HepG2 (cell line): Measurements from ENCODE around the gene ACBD5. TPM values are rescaled to one million over a fixed set of nuclear protein-coding genes. Genes with fewer than 3 reads are reported as not detected.

ENCODE experiments used
- ATAC-seq: fragments of 200-7000 bp; cut with Tn5 transposase; 3 replicates; pipeline ENCODE4 v1.9.1; 2020; ENCODE audit warnings: mild to moderate bottlenecking, moderate library complexity
- BruUV-seq: library from RNA; stranded (reverse); fragments of 400-500 nt; replicated peaks from 2 replicates; lab custom pipeline; 2021; lab: Mats Ljungman, UMichigan
- CTCF ChIA-PET: fragments of 300-600 bp; formaldehyde crosslinking; extraction: SDS; loops from one replicate; lab custom pipeline; 2021; ENCODE audit warnings: low total read pairs, inconsistent platforms, low intra/inter-chr PET ratio; lab: Yijun Ruan, JAX
- POLR2A ChIA-PET: fragments of 350-600 bp; sonication (Branson Sonifier 250); formaldehyde crosslinking; loops from one replicate; lab custom pipeline; 2020; ENCODE audit warnings: antibody characterized with exemption, inconsistent platforms; lab: Yijun Ruan, JAX
- DNase-seq: peaks from one replicate; pipeline ENCODE4 v3.0.0-alpha.2; 2015; ENCODE audit warnings: low spot score
- FAIRE-seq: peaks from 3 replicates; lab custom pipeline; 2011; peaks lifted over from hg19 to GRCh38; lab: Jason Lieb, UNC
- H2AFZ ChIP-seq: one replicate; pipeline ENCODE4 v1.6.1; 2011; ENCODE audit warnings: low read length, inconsistent platforms
- H3K27ac ChIP-seq: fragments of 300-600 bp; 3 replicates; pipeline ENCODE4 v1.8.0; 2011; ENCODE audit warnings: mixed run types, mild to moderate bottlenecking, mixed read lengths, low read length, inconsistent platforms; ENCODE audit not compliant: insufficient read depth; ENCODE audit errors: extremely low read length
- H3K27me3 ChIP-seq, 2 experiments: fragments of 200-600 bp in 1 of 2; 2 replicates in 1 of 2; 3 replicates in 1 of 2; pipeline versions ENCODE4 v1.6.0 to v1.8.0; 2011; ENCODE audit warnings: low read length in 2 of 2, mild to moderate bottlenecking in 2 of 2, moderate library complexity in 2 of 2, inconsistent platforms in 1 of 2; ENCODE audit not compliant: insufficient read depth in 2 of 2, control insufficient read depth in 1 of 2
- H3K36me3 ChIP-seq, 2 experiments: fragments of 200-600 bp in 1 of 2; replicated peaks in 1 of 2; 2 replicates in 1 of 2; 3 replicates in 1 of 2; pipeline versions ENCODE4 v1.5.1 to v1.8.0; 2011; ENCODE audit warnings: low read length in 2 of 2, inconsistent platforms in 1 of 2; ENCODE audit not compliant: insufficient read depth in 2 of 2, control insufficient read depth in 1 of 2
- H3K4me1 ChIP-seq: 2 replicates; pipeline ENCODE4 v1.5.1; 2012; ENCODE audit warnings: low read length, inconsistent platforms; ENCODE audit not compliant: insufficient read depth
- H3K4me2 ChIP-seq: 2 replicates; pipeline ENCODE4 v1.6.0; 2011; ENCODE audit warnings: low read depth, low read length, inconsistent platforms
- H3K4me3 ChIP-seq, 3 experiments: fragments of 200-600 bp in 1 of 3; sonication (generic), shearing (Covaris generic) in 1 of 3; replicated peaks in 1 of 3; 2 replicates each; pipeline ENCODE4 v1.5.1; 2011 to 2016; ENCODE audit warnings: low read length in 3 of 3, inconsistent platforms in 2 of 3, low read depth in 2 of 3, mild to moderate bottlenecking in 2 of 3, control low read depth in 1 of 3, mixed read lengths in 1 of 3; ENCODE audit not compliant: insufficient read depth in 1 of 3
- H3K79me2 ChIP-seq: one replicate; pipeline ENCODE4 v1.6.1; 2011; ENCODE audit warnings: low read length, inconsistent platforms; ENCODE audit not compliant: insufficient read depth
- H3K9ac ChIP-seq: 2 replicates; pipeline ENCODE4 v1.6.0; 2011; ENCODE audit warnings: mild to moderate bottlenecking, low read depth, low read length, inconsistent platforms; ENCODE audit not compliant: insufficient read depth
- H3K9me3 ChIP-seq: 2 replicates; pipeline ENCODE4 v1.5.1; 2012; ENCODE audit warnings: mild to moderate bottlenecking, low read length
- H4K20me1 ChIP-seq: 2 replicates; pipeline ENCODE4 v1.6.0; 2011; ENCODE audit warnings: inconsistent platforms, mild to moderate bottlenecking, low read length, moderate library complexity; ENCODE audit not compliant: insufficient read depth
- ARID2 ChIP-seq: sonication (generic); formaldehyde crosslinking; IDR thresholded peaks from 2 replicates; pipeline ENCODE4 v1.8.1; 2022; ENCODE audit warnings: mild to moderate bottlenecking, missing genetic modification reagents, borderline replicate concordance
- ARNTL ChIP-seq: sonication (generic); formaldehyde crosslinking; IDR thresholded peaks from 2 replicates; pipeline ENCODE4 v1.4.0; 2020; ENCODE audit warnings: mild to moderate bottlenecking, missing genetic modification reagents
- ATF4 ChIP-seq, 2 experiments: fragments of 450-650 bp in 1 of 2; sonication (generic) in 1 of 2; formaldehyde crosslinking; IDR thresholded peaks; 2 replicates each; pipeline versions ENCODE4 v1.5.0 to v1.8.0; 2020 to 2022; ENCODE audit warnings: mild to moderate bottlenecking in 1 of 2, missing genetic modification reagents in 1 of 2
- CREB1 ChIP-seq, 2 experiments: fragments of 450-650 bp in 1 of 2; IDR thresholded peaks; 2 replicates each; pipeline ENCODE4 v1.6.1; 2016 to 2017; ENCODE audit warnings: control low read depth in 1 of 2, mild to moderate bottlenecking in 1 of 2, missing compliant biosample characterization in 1 of 2, missing genetic modification characterization in 1 of 2
- FUBP1 ChIP-seq: sonication (generic); formaldehyde crosslinking; IDR thresholded peaks from 2 replicates; pipeline ENCODE4 v1.5.1; 2020; ENCODE audit warnings: missing genetic modification reagents, mild to moderate bottlenecking, borderline replicate concordance
- GTF2F1 ChIP-seq: fragments of 150-350 bp; IDR thresholded peaks from 2 replicates; pipeline ENCODE4 v1.6.1; 2014; ENCODE audit warnings: low read length
- LBX2 ChIP-seq: sonication (generic); formaldehyde crosslinking; IDR thresholded peaks from 2 replicates; pipeline ENCODE4 v1.5.0; 2020; ENCODE audit warnings: missing genetic modification reagents, mild to moderate bottlenecking, borderline replicate concordance
- PPARG ChIP-seq: conservative IDR thresholded peaks from 2 replicates; pipeline ENCODE4 v1.6.1; 2016; ENCODE audit warnings: missing biosample characterization, missing genetic modification reagents
- SRSF1 ChIP-seq: fragments of 200-400 bp; formaldehyde crosslinking; optimal IDR thresholded peaks from 2 replicates; pipeline ENCODE3; 2017; ENCODE audit warnings: mild to moderate bottlenecking, low read depth, low read length, moderate library complexity
- TFDP1 ChIP-seq: IDR thresholded peaks from 2 replicates; pipeline ENCODE4 v1.6.1; 2016; ENCODE audit warnings: missing compliant biosample characterization, missing genetic modification reagents, borderline replicate concordance
- ZBTB34 ChIP-seq: sonication (generic); formaldehyde crosslinking; IDR thresholded peaks from 2 replicates; pipeline ENCODE4 v1.8.0; 2022; ENCODE audit warnings: mild to moderate bottlenecking, missing genetic modification reagents
- ZNF484 ChIP-seq: sonication (generic); formaldehyde crosslinking; IDR thresholded peaks from 2 replicates; pipeline ENCODE4 v1.5.1; 2020; ENCODE audit warnings: mild to moderate bottlenecking, low read depth, missing genetic modification reagents, borderline replicate concordance
- WGBS: methylation state at CpG from one replicate; pipeline ENCODE4 v1.1.6; 2017; ENCODE audit warnings: low lambda C conversion rate; 5-methylcytosine and 5-hydroxymethylcytosine counted together
- in situ Hi-C: cut with HindIII; loops from 2 replicates; pipeline ENCODE4 v1.10.0; 2017; ENCODE audit warnings: low pct_unique_long_range_greater_than_20kb; ENCODE audit not compliant: extremely low pct_ligation_motif_present
- intact Hi-C: fragments of 100-400 bp; cut with micrococcal nuclease; formaldehyde crosslinking; loops from one replicate; pipeline ENCODE4 v1.10.0; 2022; ENCODE audit not compliant: unreplicated experiment
- polyA plus RNA-seq, 8 experiments: library from polyadenylated mRNA; depleted of rRNA in 3 of 8; stranded (reverse) in 7 of 8; unstranded in 1 of 8; fragments of >200 nt; fragmentation: Illumina TruSeq in 4 of 8; extraction: Trizol in 4 of 8; gene quantifications; 2 replicates each; pipeline versions ENCODE4 v1.2.1 to v1.2.3, GENCODE V29; 2011 to 2016; ENCODE audit warnings: low read depth in 4 of 8, missing spikeins in 1 of 8, mixed read lengths in 1 of 8; ENCODE audit not compliant: insufficient read depth in 1 of 8
- total RNA-seq, 5 experiments: library from RNA; depleted of rRNA; stranded (reverse); fragments of >200 nt; fragmentation: Illumina TruSeq; extraction: Trizol; gene quantifications; 2 replicates each; pipeline ENCODE4 v1.2.3, GENCODE V29; 2016; ENCODE audit warnings: low read depth in 1 of 5

The ACBD5 gene
- total and polyA plus RNA-seq, 2 of the 13 experiments (the other 11 are each of a cell fraction or from before 2014, with no cell fraction given): 10.3 to 14.8 TPM

GRCh38 chr10:27192284-27192683 is 48.3 kb downstream of the ACBD5 start:
- Histone ChIP-seq H3K4me3 (no peak overlapping the region), H3K9ac (no peak overlapping the region), H3K36me3 (peaks cover 0 to 8% of the 10 kb centered on the region in 2 experiments; a peak in 2 of 5 replicates), H3K4me2 (no peak overlapping the region), H3K27ac (no peak overlapping the region), H2AFZ (no peak overlapping the region), H4K20me1 (no peaks in the 10 kb centered on the region), H3K9me3 (no peaks in the 10 kb centered on the region), H3K79me2 (no peaks in the 10 kb centered on the region), H3K4me1 (no peaks in the 10 kb centered on the region)
- in situ Hi-C loops (no loop called here), intact Hi-C loops (no loop called here)
- POLR2A ChIA-PET: no interaction called here
- FAIRE-seq: no peak
- no peak for DNase-seq
- WGBS: 94% methylated on average over 3 of the region's 3 CpGs
- TF ChIP-seq CREB1 (IDR thresholded peaks at IDR 0.05) (peak; percentile 44; the same call in 1 of the 2 replicates), CREB1 (CRISPR knock-in tag; IDR thresholded peaks at IDR 0.05) (no peak), GTF2F1 (no peak), PPARG (CRISPR knock-in tag) (no peak)
- TF ChIP-seq, all 625 proteins: peak for 1
- CTCF ChIA-PET: no interaction called here
- ATAC-seq: peak; percentile 43; the same call in 1 of the 3 replicates
- BruUV-seq: no TSS peak
- no peaks in the 10 kb centered on the region for H3K27me3 ChIP-seq

GRCh38 chr10:27190508-27190907 is 50.1 kb downstream of the ACBD5 start:
- no TSS peak for BruUV-seq
- Histone ChIP-seq H4K20me1 (no peaks in the 10 kb centered on the region), H3K36me3 (0 out of 5 replicates have a peak, but pooled peaks cover 0 to 3% of the 10 kb centered on the region in 2 experiments), H3K4me1 (no peaks in the 10 kb centered on the region), H3K4me3 (no peak overlapping the region), H3K27ac (no peak overlapping the region), H3K9me3 (no peaks in the 10 kb centered on the region), H3K4me2 (no peak overlapping the region), H2AFZ (no peak overlapping the region), H3K9ac (no peak overlapping the region), H3K27me3 (no peaks in the 10 kb centered on the region), H3K79me2 (no peaks in the 10 kb centered on the region)
- in situ Hi-C loops: no loop called here
- ATAC-seq (no peak), DNase-seq (no peak), FAIRE-seq (no peak)
- 94% methylated on average over 2 of the region's 2 CpGs for WGBS
- ChIA-PET POLR2A (no interaction called here), CTCF (no interaction called here)
- intact Hi-C loops: no loop called here
- TF ChIP-seq ZBTB34 (CRISPR knock-in tag) (no peak), LBX2 (CRISPR knock-in tag) (no peak), ZNF484 (CRISPR knock-in tag) (no peak), ARNTL (no peak), TFDP1 (CRISPR knock-in tag) (no peak), SRSF1 (no peak), ARID2 (CRISPR knock-in tag) (no peak), ATF4 (CRISPR knock-in tag; IDR thresholded peaks at IDR 0.05) (no peak), FUBP1 (CRISPR knock-in tag) (no peak)
